ENCODE measurements around the gene CYFIP1.
A peak's percentile ranks its signal among the peaks of the same experiment; 100 is the strongest.

The CYFIP1 gene

GRCh38 chr15:22872936-22873701 is 107.0 kb downstream of the CYFIP1 start:
- DNase-seq (ENCODE audit: extremely low read depth in 1 of 2, low read depth in 1 of 2) = no peak

DNA sequence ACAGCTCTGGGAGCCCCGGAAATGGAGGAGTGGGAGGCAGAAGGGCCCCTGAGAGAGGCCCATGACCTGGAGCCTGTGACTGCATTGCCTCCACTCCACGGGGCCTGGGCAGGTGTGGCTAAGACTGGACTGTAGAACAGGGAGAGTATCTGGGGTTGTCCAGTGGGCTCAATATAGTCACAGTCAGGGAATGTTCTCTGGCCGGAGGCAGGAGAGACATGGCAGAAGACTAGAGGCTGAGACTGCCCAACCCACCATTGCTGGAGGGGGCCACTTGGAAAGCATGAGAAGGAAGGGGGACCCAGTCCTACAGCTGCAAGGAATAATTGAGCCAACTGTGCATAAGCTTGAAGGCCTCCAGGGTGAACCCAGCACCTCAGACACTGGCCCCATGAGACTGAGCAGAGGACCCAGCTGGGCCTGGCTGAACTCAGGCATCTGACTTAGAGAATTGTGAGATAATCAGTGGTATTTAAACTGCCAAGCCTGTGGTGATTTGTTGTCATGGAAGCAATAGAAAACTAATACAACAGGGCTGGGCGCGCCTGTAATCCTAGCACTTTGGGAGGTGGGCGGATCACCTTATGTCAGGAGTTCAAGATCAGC is 108.6 kb downstream of the CYFIP1 start:
- no peak for DNase-seq (ENCODE audit: extremely low read depth in 1 of 2, low read depth in 1 of 2)

DNA sequence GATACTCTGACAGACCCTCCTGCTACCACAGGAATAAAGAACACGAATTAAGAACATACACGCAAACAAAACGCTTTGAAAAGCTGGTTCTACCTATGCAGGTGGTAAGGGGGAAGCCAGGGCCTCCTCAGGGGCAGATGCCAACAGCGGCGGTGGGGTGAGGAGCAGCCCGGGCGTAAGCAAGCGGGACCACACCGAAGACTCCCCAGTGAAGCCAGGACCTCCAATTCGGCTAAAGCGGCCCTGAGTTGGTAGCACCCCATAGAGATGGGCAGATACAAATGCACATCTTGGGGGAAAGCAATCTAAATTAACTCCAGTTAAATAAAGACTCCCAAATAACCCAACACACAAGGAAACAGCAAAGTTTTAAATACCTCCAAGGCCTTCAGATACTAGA is 109.3 kb downstream of the CYFIP1 start:
- DNase-seq (ENCODE audit: extremely low read depth in 1 of 2, low read depth in 1 of 2) = no peak

DNA sequence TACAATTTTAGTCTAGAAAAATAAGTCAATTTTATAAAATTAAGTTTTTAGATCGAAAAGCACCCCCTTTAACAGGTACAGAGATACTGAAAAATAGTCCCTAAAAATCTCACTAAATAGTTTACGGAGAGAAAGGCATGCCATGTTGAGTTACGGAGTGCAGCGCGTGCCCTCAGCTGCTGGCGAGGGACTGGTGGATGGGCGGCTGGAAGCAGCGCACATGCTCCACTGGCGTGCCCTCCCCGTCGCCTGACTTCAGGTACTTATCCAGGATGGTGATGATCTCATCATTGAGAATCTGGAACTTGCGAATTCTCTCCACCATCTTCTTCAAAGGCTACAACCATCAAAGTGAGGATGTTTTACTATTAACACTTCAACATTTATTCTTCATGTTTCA is 110.3 kb downstream of the CYFIP1 start:
- no peak for DNase-seq (ENCODE audit: extremely low read depth in 1 of 2, low read depth in 1 of 2)

DNA sequence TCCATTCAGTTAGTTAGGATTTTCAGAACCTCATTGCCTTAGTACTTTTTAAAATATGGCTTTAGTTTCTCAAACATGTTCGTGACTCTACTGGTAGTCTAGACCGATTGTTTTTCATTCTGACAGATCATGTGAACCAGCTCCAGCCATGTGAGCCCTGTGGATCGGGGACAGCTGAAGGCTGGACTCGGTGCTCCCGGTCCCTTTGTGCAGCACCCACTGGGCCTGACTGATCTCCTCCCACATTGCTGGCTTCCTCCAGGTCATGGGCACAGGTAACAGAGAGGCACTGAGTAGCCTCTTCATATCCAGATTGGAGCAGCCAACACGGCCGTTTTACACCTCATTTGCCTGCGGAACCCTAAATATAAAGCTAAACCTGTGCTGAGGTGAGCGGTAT is 111.2 kb downstream of the CYFIP1 start:
- no peak for DNase-seq (ENCODE audit: extremely low read depth in 1 of 2, low read depth in 1 of 2)

DNA sequence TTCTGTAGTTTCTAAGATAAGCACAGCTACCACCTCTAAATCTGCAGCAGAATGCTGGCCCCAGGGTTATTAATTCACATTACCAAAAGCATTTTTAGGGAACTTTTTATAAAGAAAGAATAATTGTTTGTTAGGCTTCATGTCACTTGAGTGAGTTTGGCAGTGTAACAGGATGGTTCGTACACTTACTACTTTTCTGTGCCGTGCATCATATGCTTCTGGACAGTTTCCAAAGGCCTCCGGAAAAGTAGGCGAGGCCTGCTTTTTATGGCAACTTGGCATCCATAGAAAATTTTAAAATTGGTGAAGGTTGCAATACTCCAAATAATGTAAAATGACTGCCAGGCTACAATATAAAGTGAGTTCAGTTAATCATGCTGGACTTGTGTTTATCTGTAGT is 111.7 kb downstream of the CYFIP1 start:
- no peak for DNase-seq (ENCODE audit: extremely low read depth in 1 of 2, low read depth in 1 of 2)

DNA sequence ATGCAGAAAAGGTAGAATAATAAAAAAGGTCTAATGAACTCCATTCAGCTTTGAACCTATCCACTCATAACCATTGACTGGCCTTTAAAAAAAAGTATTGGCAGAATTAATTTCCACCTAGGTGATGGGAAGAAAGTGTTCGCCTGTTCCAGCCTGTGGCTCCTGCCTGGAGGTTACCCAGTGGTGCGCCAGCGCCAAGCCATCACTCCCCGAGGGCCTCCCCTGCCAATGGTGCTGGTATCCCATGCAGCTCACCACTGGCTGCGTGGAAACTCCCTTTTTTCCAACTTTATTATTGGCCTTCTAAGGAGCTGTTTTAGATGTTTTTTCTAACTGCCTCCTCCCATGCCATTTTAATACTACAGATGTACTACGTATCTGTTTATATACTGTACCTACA is 112.3 kb downstream of the CYFIP1 start:
- DNase-seq (ENCODE audit: extremely low read depth in 1 of 2, low read depth in 1 of 2) = no peak

DNA sequence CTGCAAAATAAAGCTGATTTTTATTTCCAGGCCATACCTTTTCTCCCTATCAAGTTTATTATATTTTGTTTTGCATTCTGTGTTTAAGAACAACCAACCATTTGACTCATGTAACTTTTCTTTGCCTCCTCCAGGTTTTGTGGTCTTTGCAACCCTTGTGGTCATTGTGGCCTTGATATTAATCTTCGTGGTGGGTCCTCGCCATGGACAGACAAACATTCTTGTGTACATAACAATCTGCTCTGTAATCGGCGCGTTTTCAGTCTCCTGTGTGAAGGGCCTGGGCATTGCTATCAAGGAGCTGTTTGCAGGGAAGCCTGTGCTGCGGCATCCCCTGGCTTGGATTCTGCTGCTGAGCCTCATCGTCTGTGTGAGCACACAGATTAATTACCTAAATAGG is 114.1 kb downstream of the CYFIP1 start:
- DNase-seq (ENCODE audit: extremely low read depth in 1 of 2, low read depth in 1 of 2) = no peak

DNA sequence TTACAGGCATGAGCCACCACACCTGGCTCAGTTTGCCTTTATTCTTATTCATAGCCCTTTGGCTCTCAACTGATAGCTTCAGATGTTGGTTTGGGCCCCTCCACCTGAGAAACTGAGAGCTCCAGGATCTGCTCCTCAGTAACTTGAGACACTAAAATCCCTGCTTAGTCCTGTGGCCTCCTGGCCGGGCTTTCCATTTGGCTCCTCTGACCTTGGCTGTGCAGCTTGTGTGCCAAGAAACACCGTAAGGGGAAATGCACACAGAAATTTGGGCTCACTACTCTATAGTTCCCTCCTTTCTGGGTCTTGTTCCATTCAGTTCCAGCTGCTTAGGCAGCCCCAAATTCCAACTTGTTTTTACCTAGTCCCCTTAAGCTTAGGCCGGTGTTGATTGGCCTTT is 116.8 kb downstream of the CYFIP1 start:
- no peak for DNase-seq (ENCODE audit: extremely low read depth in 1 of 2, low read depth in 1 of 2)

- no peak for DNase-seq (ENCODE audit: extremely low read depth in 1 of 2, low read depth in 1 of 2)
These were observed 119.0 kb downstream of the CYFIP1 start for GRCh38 chr15:22861161-22861560.

DNA sequence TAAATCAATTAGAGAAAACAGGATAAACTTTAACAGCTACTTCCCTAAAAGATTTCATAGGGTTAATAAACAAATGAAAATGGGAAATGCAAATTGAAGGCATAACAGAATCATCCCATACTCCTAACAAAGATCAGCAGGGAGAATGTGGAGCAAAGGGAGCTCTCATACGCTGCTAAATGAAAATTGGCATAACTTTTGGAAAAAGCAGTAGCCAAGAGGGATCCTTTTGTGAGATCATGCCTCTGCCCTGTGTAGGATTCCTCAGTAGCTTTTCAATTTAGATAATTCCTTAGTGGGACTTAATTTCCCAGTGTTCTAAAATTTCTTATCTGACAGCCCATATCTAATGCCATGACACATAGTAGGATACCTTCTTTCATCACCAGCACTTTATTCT is 123.5 kb downstream of the CYFIP1 start:
- no peak for DNase-seq (ENCODE audit: extremely low read depth in 1 of 2, low read depth in 1 of 2)

DNA sequence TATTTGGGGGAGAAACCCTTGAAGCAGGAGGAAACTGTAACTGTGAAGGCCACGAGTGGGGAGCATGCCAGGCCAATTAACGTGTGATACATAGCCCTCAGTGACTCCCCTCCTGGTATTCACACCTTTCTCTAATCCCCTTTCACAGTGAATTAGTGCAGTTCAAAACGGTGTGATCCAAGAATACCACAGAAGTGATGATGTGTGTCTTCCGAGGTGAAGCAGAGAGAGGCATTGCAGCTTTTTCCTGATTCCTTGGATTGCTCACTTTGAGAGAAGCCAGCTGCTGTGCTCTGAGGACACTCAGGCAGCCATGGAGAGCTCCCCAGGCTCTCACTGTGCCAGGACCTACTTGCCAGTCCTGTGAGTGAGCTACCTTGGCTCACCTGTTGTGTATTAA is 124.4 kb downstream of the CYFIP1 start:
- DNase-seq (ENCODE audit: extremely low read depth in 1 of 2, low read depth in 1 of 2) = no peak

DNA sequence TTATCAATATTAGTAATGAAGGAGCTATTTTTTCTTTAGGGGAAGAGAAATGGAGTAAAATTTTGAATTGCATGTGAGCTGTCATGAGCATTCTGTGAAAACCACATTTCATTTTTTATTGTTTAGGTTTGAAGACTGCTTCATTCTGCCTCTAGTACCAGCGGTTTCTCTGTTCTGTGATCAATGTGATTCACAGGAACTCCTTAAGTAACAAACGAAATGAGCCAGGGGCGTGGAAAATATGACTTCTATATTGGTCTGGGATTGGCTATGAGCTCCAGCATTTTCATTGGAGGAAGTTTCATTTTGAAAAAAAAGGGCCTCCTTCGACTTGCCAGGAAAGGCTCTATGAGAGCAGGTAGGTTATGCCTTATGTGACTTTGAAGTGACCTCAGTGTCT is 128.7 kb downstream of the CYFIP1 start:
- DNase-seq (ENCODE audit: extremely low read depth in 1 of 2, low read depth in 1 of 2) = no peak

GRCh38 chr15:22850055-22850454 is 130.1 kb downstream of the CYFIP1 start:
- no peak for DNase-seq (ENCODE audit: extremely low read depth in 1 of 2, low read depth in 1 of 2)

DNA sequence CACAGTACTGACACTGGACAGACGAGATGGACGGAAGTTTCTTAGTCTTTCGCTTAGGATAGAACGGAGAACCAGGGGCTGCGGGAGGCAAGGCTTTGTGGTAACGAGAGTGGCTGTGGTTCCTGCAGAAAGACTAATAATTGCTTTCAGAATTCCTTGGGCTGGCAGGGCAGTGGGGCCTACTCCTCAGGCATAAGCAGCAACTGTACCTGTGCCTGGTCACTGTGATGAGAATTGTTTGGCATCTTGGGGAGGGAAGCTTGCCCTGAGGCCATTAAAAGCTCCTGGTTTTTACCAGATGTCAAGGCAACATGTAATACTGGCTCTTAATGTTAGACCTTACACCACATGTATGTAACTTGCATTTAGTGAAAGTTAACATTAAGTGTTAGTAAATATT is 134.1 kb downstream of the CYFIP1 start:
- no peak for DNase-seq (ENCODE audit: extremely low read depth in 1 of 2, low read depth in 1 of 2)

DNA sequence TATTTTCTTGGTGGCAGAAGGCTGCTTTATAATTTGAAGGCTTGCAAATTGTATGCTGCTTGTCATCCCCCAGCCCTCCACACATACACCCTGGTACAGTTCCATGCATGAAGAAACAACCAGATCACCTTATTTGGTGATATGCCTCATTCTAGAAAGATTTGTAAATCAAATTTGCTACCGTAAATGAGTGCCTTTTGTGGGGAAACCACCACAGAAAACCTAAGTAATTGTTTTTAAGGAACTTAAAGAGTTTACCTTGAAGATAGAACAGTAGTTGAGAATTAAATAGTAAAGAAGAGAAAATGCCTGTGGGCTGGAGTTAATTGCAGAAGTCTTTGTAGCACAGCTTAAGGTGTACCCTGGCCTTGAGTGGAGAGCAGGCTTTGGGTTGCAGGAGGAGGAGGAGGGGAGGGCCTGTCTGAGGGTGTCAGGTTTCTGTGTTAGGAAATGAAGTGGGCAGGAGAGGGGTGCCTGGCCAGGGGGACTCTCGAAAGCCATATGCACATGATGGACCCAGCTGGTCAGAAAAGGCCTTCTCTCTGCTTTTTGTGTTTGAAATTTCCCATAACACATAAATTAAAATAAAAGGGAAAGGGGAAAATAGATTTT is 134.8 kb downstream of the CYFIP1 start:
- DNase-seq (ENCODE audit: extremely low read depth in 1 of 2, low read depth in 1 of 2) = no peak

DNA sequence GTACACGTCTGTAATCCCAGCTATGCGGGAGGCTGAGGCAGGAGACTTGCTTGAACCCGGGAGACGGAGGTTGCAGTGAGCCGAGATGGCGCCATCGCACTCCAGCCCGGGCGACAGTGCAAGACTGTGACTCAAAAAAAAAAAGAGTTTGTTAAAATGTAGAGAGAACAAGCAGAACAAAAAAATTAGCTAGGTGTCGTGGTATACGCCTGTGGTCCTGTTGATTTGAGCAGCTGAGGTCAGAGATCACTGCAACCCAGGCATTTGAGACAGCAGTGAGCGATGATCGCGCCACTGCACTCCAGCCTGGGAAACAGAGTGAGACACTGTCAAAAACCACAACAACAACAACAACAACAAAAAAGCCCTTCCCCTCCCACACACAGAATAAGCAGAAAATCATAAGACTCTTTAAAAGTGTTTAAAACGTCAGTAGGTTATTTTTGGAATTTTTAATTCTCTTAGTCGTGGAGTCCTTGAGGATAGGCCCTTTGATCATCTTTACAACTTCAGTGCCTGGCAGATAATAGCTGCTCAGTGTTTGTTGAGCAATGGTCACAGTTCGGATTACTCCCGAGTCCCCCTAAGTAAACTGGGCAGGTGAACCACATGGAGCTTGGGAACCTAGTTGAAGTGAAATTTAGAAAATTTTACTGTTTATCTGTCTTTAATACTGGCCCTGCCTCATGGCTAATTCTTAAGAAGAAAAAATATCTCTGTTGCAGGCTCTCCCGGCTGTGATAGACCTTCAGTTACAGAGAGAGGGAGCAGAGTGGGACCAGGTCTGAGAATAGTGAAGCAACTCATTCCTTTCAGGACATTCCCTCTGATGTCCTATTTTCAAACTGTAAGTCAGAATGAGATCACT is 135.5 kb downstream of the CYFIP1 start:
- DNase-seq (ENCODE audit: extremely low read depth in 1 of 2, low read depth in 1 of 2) = no peak

- no peak for DNase-seq (ENCODE audit: extremely low read depth in 1 of 2, low read depth in 1 of 2)
These were observed 141.0 kb downstream of the CYFIP1 start for GRCh38 chr15:22839046-22839695.

DNA sequence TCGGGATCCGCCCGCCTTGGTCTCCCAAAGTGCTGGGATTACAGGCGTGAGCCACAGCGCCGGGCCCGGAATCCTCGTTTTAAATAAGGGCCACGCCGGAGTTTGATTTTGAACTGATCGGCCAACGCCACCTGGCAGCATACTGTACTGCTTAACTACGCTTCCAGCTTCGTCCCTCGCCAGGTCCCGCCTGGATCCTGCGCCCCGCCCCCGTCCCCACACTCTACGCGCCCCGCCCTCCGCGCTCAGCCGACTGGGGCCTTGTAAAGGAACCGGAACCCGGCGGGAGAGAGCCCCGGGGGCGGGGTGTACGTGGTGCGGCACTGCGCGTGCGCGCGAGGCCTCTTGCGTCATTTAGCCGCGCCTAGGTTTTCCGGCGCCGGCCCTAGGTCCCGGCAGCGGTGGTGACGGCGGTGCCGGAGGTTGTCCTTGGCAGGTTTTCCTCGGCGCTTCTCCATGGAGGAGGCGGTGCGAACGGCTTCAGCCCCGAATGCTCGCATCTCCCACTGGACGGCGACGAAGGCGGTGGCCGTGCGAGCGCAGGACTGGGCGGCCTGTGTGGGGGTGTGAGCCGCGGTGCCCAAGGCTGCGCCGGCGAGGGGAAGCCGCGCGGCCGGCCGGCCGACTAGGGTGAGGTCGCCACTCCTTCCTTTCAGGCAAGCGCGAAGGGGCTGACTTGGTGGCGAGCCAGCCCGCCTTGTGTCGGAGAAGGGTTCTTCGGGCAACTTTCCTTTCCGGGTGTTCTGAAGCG is 141.7 kb downstream of the CYFIP1 start, which contains the start of gene NIPA2:
NIPA2 (plus strand) TSS at position 375 of the 751 bp plus-strand sequence. CDS start 13,066 bp downstream, outside the sequence.
- peak; percentile 95 to 99 for DNase-seq (ENCODE audit: extremely low read depth in 1 of 2, low read depth in 1 of 2)

- DNase-seq (ENCODE audit: extremely low read depth in 1 of 2, low read depth in 1 of 2) = no peak
These were observed 148.7 kb downstream of the CYFIP1 start for GRCh38 chr15:22831473-22831872.
